A549 (cell line): Measurements from ENCODE around the gene LANCL2. TPM values are rescaled to one million over a fixed set of nuclear protein-coding genes. Genes with fewer than 3 reads are reported as not detected.

Experiments
- ATAC-seq, 2 experiments: fragments of 200-7000 bp in 1 of 2; fragments of >200 bp in 1 of 2; cut with Nextera tagmentation in 1 of 2; cut with Tn5 transposase in 1 of 2; 3 replicates each; pipeline versions ENCODE4 v1.8.0 to v1.9.1; 2018 to 2020; ENCODE audit warnings: mild to moderate bottlenecking in 1 of 2, moderate library complexity in 1 of 2
- CTCF ChIA-PET: fragments of 300-600 bp; sonication (Branson Sonifier 250); formaldehyde crosslinking; extraction: SDS; loops from one replicate; lab custom pipeline; 2021; ENCODE audit warnings: antibody characterized with exemption, inconsistent platforms; lab: Yijun Ruan, JAX
- POLR2A ChIA-PET: fragments of 350-600 bp; formaldehyde crosslinking; extraction: SDS; loops from one replicate; lab custom pipeline; 2021; ENCODE audit warnings: antibody characterized with exemption, inconsistent platforms; lab: Yijun Ruan, JAX
- DNase-seq, 2 experiments: peaks; one replicate each; pipeline versions ENCODE4 v3.0.0 to v3.0.0-alpha.2; 2011 to 2016; ENCODE audit warnings: low read depth in 1 of 2, low spot score in 1 of 2
- FAIRE-seq: peaks from 2 replicates; lab custom pipeline; 2011; peaks lifted over from hg19 to GRCh38; lab: Jason Lieb, UNC
- H3K27ac ChIP-seq, 2 experiments: fragments of >200 bp; sonication (Bioruptor Twin); formaldehyde crosslinking; 3 replicates each; pipeline ENCODE4 v1.5.1; 2016 to 2017
- H3K4me1 ChIP-seq: fragments of >200 bp; sonication (Bioruptor Twin); formaldehyde crosslinking; 3 replicates; pipeline ENCODE4 v1.6.1; 2016
- H3K4me2 ChIP-seq: fragments of >200 bp; sonication (Bioruptor Twin); formaldehyde crosslinking; 3 replicates; pipeline ENCODE4 v1.6.1; 2016
- H3K4me3 ChIP-seq: fragments of >200 bp; sonication (Bioruptor Twin); formaldehyde crosslinking; 3 replicates; pipeline ENCODE4 v1.5.1; 2016
- H3K9me3 ChIP-seq: fragments of >200 bp; sonication (Bioruptor Twin); formaldehyde crosslinking; 3 replicates; pipeline ENCODE4 v1.6.1; 2016
- BCL3 ChIP-seq: fragments of >200 bp; sonication (Bioruptor Twin); formaldehyde crosslinking; IDR thresholded peaks from 3 replicates; pipeline ENCODE4 v1.6.1; 2016
- CEBPB ChIP-seq, 2 experiments: fragments of >200 bp in 1 of 2; sonication (Bioruptor Twin) in 1 of 2; formaldehyde crosslinking in 1 of 2; IDR thresholded peaks; 2 replicates each; pipeline ENCODE4 v1.6.1; 2012 to 2016
- CHD2 ChIP-seq: fragments of 150-350 bp; IDR thresholded peaks from 2 replicates; pipeline ENCODE4 v1.6.1; 2014; ENCODE audit warnings: low read length; ENCODE audit not compliant: partially characterized antibody
- CTCF ChIP-seq: fragments of >200 bp; sonication (Bioruptor Twin); formaldehyde crosslinking; IDR thresholded peaks from 3 replicates; pipeline ENCODE4 v1.5.1; 2016
- E2F6 ChIP-seq: IDR thresholded peaks from 2 replicates; pipeline ENCODE4 v1.6.1; 2012; ENCODE audit warnings: low read depth, borderline replicate concordance
- EHF ChIP-seq: fragments of 250-450 bp; sonication (Bioruptor Pico); IDR thresholded peaks from 2 replicates; pipeline ENCODE4 v1.5.0; 2020; ENCODE audit warnings: mild to moderate bottlenecking
- EHMT2 ChIP-seq: fragments of 200-600 bp; sonication (generic); IDR thresholded peaks from 2 replicates; pipeline ENCODE4 v1.6.1; 2016; ENCODE audit warnings: antibody characterized with exemption, low read depth, mild to moderate bottlenecking, moderate library complexity
- ESRRA ChIP-seq: fragments of 150-350 bp; IDR thresholded peaks from 2 replicates; pipeline ENCODE4 v1.6.1; 2014; ENCODE audit warnings: mild to moderate bottlenecking, low read length, borderline replicate concordance
- HEYL ChIP-seq: fragments of 250-450 bp; sonication (Bioruptor Pico); IDR thresholded peaks from 2 replicates; pipeline ENCODE4 v1.8.0; 2021; ENCODE audit warnings: mild to moderate bottlenecking, moderate library complexity
- HMGXB4 ChIP-seq: fragments of 250-450 bp; sonication (Bioruptor Pico); IDR thresholded peaks from 2 replicates; pipeline ENCODE4 v1.5.0; 2021; ENCODE audit warnings: mild to moderate bottlenecking, moderate library complexity, borderline replicate concordance
- HOXB13 ChIP-seq: fragments of 250-450 bp; sonication (Bioruptor Pico); IDR thresholded peaks from 2 replicates; pipeline ENCODE4 v1.5.0; 2020; ENCODE audit warnings: low read depth, mild to moderate bottlenecking, moderate library complexity
- JUN ChIP-seq, 2 experiments: fragments of >200 bp; sonication (Bioruptor Twin); formaldehyde crosslinking; IDR thresholded peaks; 2 replicates in 1 of 2; 3 replicates in 1 of 2; pipeline ENCODE4 v1.6.1; 2016 to 2017
- JUNB ChIP-seq: fragments of >200 bp; sonication (Bioruptor Twin); formaldehyde crosslinking; IDR thresholded peaks from 2 replicates; pipeline ENCODE4 v1.6.1; 2016
- KDM1A ChIP-seq: fragments of 200-600 bp; sonication (generic); IDR thresholded peaks from 2 replicates; pipeline ENCODE4 v1.6.1; 2016; ENCODE audit warnings: low read depth, mild to moderate bottlenecking
- KDM5A ChIP-seq: fragments of 200-600 bp; sonication (generic); IDR thresholded peaks from 2 replicates; pipeline ENCODE4 v1.6.1; 2016; ENCODE audit warnings: antibody characterized with exemption, mild to moderate bottlenecking
- MAZ ChIP-seq: fragments of 150-350 bp; IDR thresholded peaks from 2 replicates; pipeline ENCODE4 v1.6.1; 2014; ENCODE audit warnings: antibody characterized with exemption, low read depth, low read length, borderline replicate concordance
- NFE2L2 ChIP-seq: fragments of 150-350 bp; conservative IDR thresholded peaks from 2 replicates; pipeline ENCODE4 v1.6.1; 2014; ENCODE audit warnings: low read length
- NR3C1 ChIP-seq: fragments of >200 bp; sonication (Bioruptor Twin); formaldehyde crosslinking; IDR thresholded peaks from 3 replicates; pipeline ENCODE4 v1.6.1; 2017
- RAD21 ChIP-seq, 2 experiments: fragments of >200 bp in 1 of 2; sonication (Bioruptor Twin) in 1 of 2; formaldehyde crosslinking in 1 of 2; IDR thresholded peaks in 1 of 2; conservative IDR thresholded peaks in 1 of 2; 2 replicates in 1 of 2; 3 replicates in 1 of 2; pipeline ENCODE4 v1.6.1; 2012 to 2018; ENCODE audit warnings: inconsistent platforms in 1 of 2
- REST ChIP-seq: fragments of 200-600 bp; sonication (generic); IDR thresholded peaks from 2 replicates; pipeline ENCODE4 v1.6.1; 2016; ENCODE audit warnings: antibody characterized with exemption, mild to moderate bottlenecking, moderate library complexity
- RNF2 ChIP-seq: fragments of 200-600 bp; sonication (generic); IDR thresholded peaks from 2 replicates; pipeline ENCODE4 v1.6.1; 2016; ENCODE audit warnings: low read depth, mild to moderate bottlenecking, antibody characterized with exemption, moderate library complexity, borderline replicate concordance
- SMC3 ChIP-seq: fragments of >200 bp; sonication (Bioruptor Twin); formaldehyde crosslinking; IDR thresholded peaks from 3 replicates; pipeline ENCODE4 v1.6.1; 2018; ENCODE audit warnings: inconsistent platforms
- USF2 ChIP-seq: fragments of 450-650 bp; IDR thresholded peaks from 2 replicates; pipeline ENCODE4 v1.6.1; 2014; ENCODE audit warnings: antibody characterized with exemption
- ZNF302 ChIP-seq: fragments of 250-450 bp; sonication (Bioruptor Pico); IDR thresholded peaks from 2 replicates; pipeline ENCODE4 v1.9.0; 2021; ENCODE audit warnings: inconsistent platforms, mild to moderate bottlenecking, moderate library complexity
- ZSCAN20 ChIP-seq: fragments of 250-450 bp; sonication (Bioruptor Pico); IDR thresholded peaks from 2 replicates; pipeline ENCODE4 v1.8.0; 2022; ENCODE audit warnings: mild to moderate bottlenecking, moderate library complexity
- WGBS: methylation state at CpG from one replicate; pipeline ENCODE4 v1.1.6; 2017; ENCODE audit errors: missing lambda C conversion rate; 5-methylcytosine and 5-hydroxymethylcytosine counted together
- polyA plus RNA-seq, 4 experiments: library from polyadenylated mRNA; depleted of rRNA in 3 of 4; stranded (reverse); fragments of >200 nt; fragmentation: RNase III in 1 of 4; extraction: RNeasy Plus Mini Kit Qiagen cat#74134 plus additional on column Dnase treatment in 1 of 4; gene quantifications; 2 replicates in 3 of 4; 3 replicates in 1 of 4; pipeline ENCODE4 v1.2.3, GENCODE V29; 2011 to 2017

LANCL2 gene
- polyA plus RNA-seq, 2 of the 4 experiments (the other 2 are of a cell fraction) = 8.0 to 12.4 TPM

GRCh38 chr7:55405856-55406541 is 40.9 kb downstream of the LANCL2 start:
- no peak overlapping the region for H3K27ac ChIP-seq
- H3K4me3 ChIP-seq = no peak overlapping the region
- no peak overlapping the region for H3K4me2 ChIP-seq
- DNase-seq (no peak), FAIRE-seq (no peak), ATAC-seq (no peak)
- CTCF ChIA-PET = interaction anchor here (0.8 to 5.0 kb wide), 3 partner anchors 9 to 127 kb away, joined by 5 to 22 read pairs (median 6); no protein-coding TSS in a partner anchor
- WGBS = 90% methylated on average over 16 of the region's 16 CpGs
- TF ChIP-seq BCL3 (no peak), JUN (IDR thresholded peaks at IDR 0.05) (no peak), EHMT2 (no peak), NR3C1 (no peak), EHF (no peak), KDM5A (no peak), RNF2 (no peak), NFE2L2 (no peak), ESRRA (no peak), ZNF302 (CRISPR knock-in tag) (no peak), USF2 (no peak), CEBPB (IDR thresholded peaks at IDR 0.05) (no peak), SMC3 (no peak), REST (no peak), JUNB (no peak)
- POLR2A ChIA-PET = no interaction called here
- no peaks in the 10 kb centered on the region for H3K4me1 ChIP-seq
- H3K9me3 ChIP-seq = no peaks in the 10 kb centered on the region

GRCh38 chr7:55409482-55410225 is 44.5 kb downstream of the LANCL2 start:
- peak; percentile 68; a peak in 4 of 6 replicates for ATAC-seq
- ChIA-PET POLR2A (no interaction called here), CTCF (interaction anchor here (0.8 to 5.0 kb wide), 7 partner anchors 10 to 636 kb away, joined by 3 to 22 read pairs (median 8); no protein-coding TSS in a partner anchor)
- Histone ChIP-seq H3K4me3 (no peak overlapping the region), H3K27ac (no peak overlapping the region), H3K4me2 (no peak overlapping the region), H3K4me1 (no peaks in the 10 kb centered on the region), H3K9me3 (no peaks in the 10 kb centered on the region)
- FAIRE-seq = no peak
- 51% methylated on average over 3 of the region's 3 CpGs for WGBS
- peak in 1 of 2 experiments; percentile 19 for DNase-seq
- TF ChIP-seq MAZ (no peak), CTCF (no peak), HMGXB4 (CRISPR knock-in tag) (no peak), HEYL (CRISPR knock-in tag) (no peak), HOXB13 (no peak), KDM1A (no peak), JUNB (no peak), NFE2L2 (no peak), E2F6 (no peak), JUN (IDR thresholded peaks at IDR 0.05) (no peak), RAD21 (conservative IDR thresholded peaks at IDR 0.05 in 1 of 2, IDR thresholded peaks at IDR 0.05 in 1 of 2) (no peak), EHF (no peak), CHD2 (no peak), ZSCAN20 (CRISPR knock-in tag) (no peak)
